ENCODE measurements around the gene GNL1. TPM values are rescaled to one million over a fixed set of nuclear protein-coding genes. Genes with fewer than 3 reads are reported as not detected.

GNL1 gene
- total and polyA plus RNA-seq, 8 donors: 52.5 to 108 (median 101) TPM

GRCh38 chr6:30564114-30564513, 7.8 kb upstream of the GNL1 start:
- Histone ChIP-seq H3K4me3 (no peak overlapping the region), H3K27ac (no peak overlapping the region), H3K36me3 (peaks cover 0 to 20% of the 10 kb centered on the region in 2 donors), H3K4me1 (peaks cover 0 to 1% of the 10 kb centered on the region in 2 donors), H3K9me3 (no peaks in the 10 kb centered on the region), H3K27me3 (no peaks in the 10 kb centered on the region)
- no peak for TF ChIP-seq CTCF (IDR thresholded peaks at IDR 0.05)
- no peak for ATAC-seq
- DNase-seq: no peak
- intact Hi-C loops (cut with DNase I): no loop called here

- H3K4me1 ChIP-seq: peaks cover 8 to 14% of the 10 kb centered on the region in 2 donors
- peaks cover 0 to 20% of the 10 kb centered on the region in 2 donors for H3K36me3 ChIP-seq
- H3K27ac ChIP-seq: no peak overlapping the region
- no peaks in the 10 kb centered on the region for H3K27me3 ChIP-seq
- H3K4me3 ChIP-seq: no peak overlapping the region
- TF ChIP-seq CTCF (IDR thresholded peaks at IDR 0.05): no peak
- no peaks in the 10 kb centered on the region for H3K9me3 ChIP-seq
- no peak for ATAC-seq
- intact Hi-C loops (cut with DNase I): no loop called here
- no peak for DNase-seq
These were observed 6.5 kb upstream of the GNL1 start for GRCh38 chr6:30562470-30563425.

GRCh38 chr6:30560930-30561329, 4.6 kb upstream of the GNL1 start:
- ATAC-seq (no peak), DNase-seq (no peak)
- H3K36me3 ChIP-seq: peaks cover 0 to 20% of the 10 kb centered on the region in 2 donors
- H3K4me1 ChIP-seq: peaks cover 11 to 19% of the 10 kb centered on the region in 2 donors
- no peak for TF ChIP-seq CTCF (IDR thresholded peaks at IDR 0.05)
- intact Hi-C loops (cut with DNase I): no loop called here
- no peak overlapping the region for H3K27ac ChIP-seq
- no peaks in the 10 kb centered on the region for H3K27me3 ChIP-seq
- no peak overlapping the region for H3K4me3 ChIP-seq
- no peaks in the 10 kb centered on the region for H3K9me3 ChIP-seq

DNA sequence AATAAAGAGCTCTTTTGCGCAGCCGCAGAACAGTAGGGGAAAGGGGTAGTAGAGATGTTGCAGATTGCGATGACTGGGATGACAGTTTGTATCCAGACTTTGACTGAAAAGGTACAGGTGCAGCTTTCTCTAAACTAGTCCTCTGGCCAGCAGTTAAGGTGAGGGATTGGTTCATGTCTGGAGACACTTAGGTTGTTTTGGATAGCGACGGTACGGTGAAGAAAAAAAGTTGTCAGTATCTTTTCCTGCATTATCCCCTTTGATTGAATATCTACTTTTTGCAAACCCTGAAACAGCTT, 1.3 kb upstream of the GNL1 start:
- ATAC-seq: no peak
- intact Hi-C loops (cut with DNase I): no loop called here

More for the DNA sequence above, 1.3 kb upstream of the GNL1 start:
- peak overlapping the region; percentile 98 to 100 for H3K27ac ChIP-seq
- H3K4me1 ChIP-seq: peaks cover 16 to 30% of the 10 kb centered on the region in 2 donors
- DNase-seq: no peak
- TF ChIP-seq CTCF (IDR thresholded peaks at IDR 0.05): no peak
- peak overlapping the region; percentile 84 to 100 for H3K4me3 ChIP-seq
- H3K36me3 ChIP-seq: peaks cover 0 to 27% of the 10 kb centered on the region in 2 donors
- no peaks in the 10 kb centered on the region for H3K9me3 ChIP-seq
- no peaks in the 10 kb centered on the region for H3K27me3 ChIP-seq
